DOHH2 (cell line): ENCODE results near the gene NDUFS3.

Experiments
- H3F3A ChIP-seq: fragments of 200-600 bp; sonication (generic), shearing (Covaris generic); 2 replicates; pipeline ENCODE4 v1.6.0; 2016; ENCODE audit warnings: antibody characterized with exemption, mild to moderate bottlenecking; ENCODE audit not compliant: control insufficient read depth, insufficient read depth
- H3K27ac ChIP-seq: fragments of 200-600 bp; sonication (generic); 2 replicates; pipeline ENCODE4 v1.5.1; 2014; ENCODE audit warnings: low read depth, mild to moderate bottlenecking, low read length, moderate library complexity
- H3K27me3 ChIP-seq: fragments of 200-600 bp; sonication (generic); 2 replicates; pipeline ENCODE4 v1.6.1; 2014; ENCODE audit warnings: mild to moderate bottlenecking, low read length, mixed read lengths; ENCODE audit not compliant: control insufficient read depth
- H3K36me3 ChIP-seq: fragments of 200-600 bp; sonication (generic); 2 replicates; pipeline ENCODE4 v1.6.1; 2014; ENCODE audit warnings: mild to moderate bottlenecking, low read length, moderate library complexity, mixed read lengths; ENCODE audit not compliant: control insufficient read depth
- H3K4me1 ChIP-seq: fragments of 200-600 bp; sonication (generic); 2 replicates; pipeline ENCODE4 v1.6.1; 2014; ENCODE audit warnings: mild to moderate bottlenecking, low read length, mixed read lengths; ENCODE audit not compliant: control insufficient read depth
- H3K4me2 ChIP-seq: fragments of 200-600 bp; sonication (generic); 2 replicates; pipeline ENCODE4 v1.6.0; 2014; ENCODE audit warnings: mild to moderate bottlenecking, low read length, moderate library complexity
- H3K4me3 ChIP-seq: fragments of 200-600 bp; sonication (generic); 2 replicates; pipeline ENCODE4 v1.5.1; 2014; ENCODE audit warnings: mild to moderate bottlenecking, low read length, mixed read lengths
- H3K79me2 ChIP-seq: fragments of 200-600 bp; sonication (generic); 2 replicates; pipeline ENCODE4 v1.6.1; 2014; ENCODE audit warnings: mild to moderate bottlenecking, low read length, mixed read lengths; ENCODE audit not compliant: control insufficient read depth
- H3K9me2 ChIP-seq: fragments of 200-600 bp; sonication (generic); replicated peaks from 2 replicates; pipeline ENCODE4 v1.6.1; 2014; ENCODE audit warnings: mild to moderate bottlenecking, low read length, mixed read lengths; ENCODE audit not compliant: control insufficient read depth
- H3K9me3 ChIP-seq: fragments of 200-600 bp; sonication (generic); 2 replicates; pipeline ENCODE4 v1.6.1; 2014; ENCODE audit warnings: antibody characterized with exemption, low read length, mixed read lengths; ENCODE audit not compliant: control insufficient read depth, insufficient read depth
- H4K20me1 ChIP-seq: fragments of 200-600 bp; sonication (generic); 2 replicates; pipeline ENCODE4 v1.6.0; 2014; ENCODE audit warnings: low read depth, mild to moderate bottlenecking, antibody characterized with exemption, low read length, moderate library complexity; ENCODE audit not compliant: control insufficient read depth, insufficient read depth
- EZH2phosphoT487 ChIP-seq: fragments of 200-600 bp; sonication (generic); IDR thresholded peaks from 2 replicates; pipeline ENCODE4 v1.6.1; 2017; ENCODE audit warnings: borderline replicate concordance, mild to moderate bottlenecking, antibody characterized with exemption, low read length, moderate library complexity, mixed read lengths
- TF ChIP-seq, protein P1 (sequence below): fragments of 200-600 bp; sonication (generic); IDR thresholded peaks from one replicate; pipeline ENCODE4 v1.5.1; 2014; ENCODE audit warnings: antibody characterized with exemption, mild to moderate bottlenecking, low read depth, low read length; ENCODE audit not compliant: poor library complexity, severe bottlenecking

The NDUFS3 gene

DNA sequence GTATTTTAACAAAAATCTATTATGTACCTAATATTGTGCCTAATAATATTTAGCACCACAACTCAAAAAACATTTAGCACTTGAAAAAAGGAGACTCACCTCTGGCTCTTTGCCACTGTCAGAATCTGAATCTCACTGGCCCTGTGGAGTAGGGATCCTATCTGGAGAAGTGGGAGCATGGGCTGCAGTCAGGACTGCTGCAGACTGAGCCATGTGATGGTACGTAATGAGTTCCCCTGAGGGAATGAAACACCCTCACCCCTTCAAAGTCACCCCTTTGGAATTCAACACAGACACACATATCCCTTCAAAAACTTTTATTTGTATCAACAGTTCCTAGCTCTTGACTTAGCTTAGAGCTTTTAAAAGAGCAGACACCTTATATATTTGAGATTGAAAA is 7.0 kb upstream of the NDUFS3 start:
- H3F3A ChIP-seq, result peaks cover 11% of the 10 kb centered on the region; the same call in 1 of the 2 replicates
- no peaks in the 10 kb centered on the region for H3K27me3 ChIP-seq
- no peak overlapping the region for H3K4me3 ChIP-seq
- TF ChIP-seq, protein P1, sequence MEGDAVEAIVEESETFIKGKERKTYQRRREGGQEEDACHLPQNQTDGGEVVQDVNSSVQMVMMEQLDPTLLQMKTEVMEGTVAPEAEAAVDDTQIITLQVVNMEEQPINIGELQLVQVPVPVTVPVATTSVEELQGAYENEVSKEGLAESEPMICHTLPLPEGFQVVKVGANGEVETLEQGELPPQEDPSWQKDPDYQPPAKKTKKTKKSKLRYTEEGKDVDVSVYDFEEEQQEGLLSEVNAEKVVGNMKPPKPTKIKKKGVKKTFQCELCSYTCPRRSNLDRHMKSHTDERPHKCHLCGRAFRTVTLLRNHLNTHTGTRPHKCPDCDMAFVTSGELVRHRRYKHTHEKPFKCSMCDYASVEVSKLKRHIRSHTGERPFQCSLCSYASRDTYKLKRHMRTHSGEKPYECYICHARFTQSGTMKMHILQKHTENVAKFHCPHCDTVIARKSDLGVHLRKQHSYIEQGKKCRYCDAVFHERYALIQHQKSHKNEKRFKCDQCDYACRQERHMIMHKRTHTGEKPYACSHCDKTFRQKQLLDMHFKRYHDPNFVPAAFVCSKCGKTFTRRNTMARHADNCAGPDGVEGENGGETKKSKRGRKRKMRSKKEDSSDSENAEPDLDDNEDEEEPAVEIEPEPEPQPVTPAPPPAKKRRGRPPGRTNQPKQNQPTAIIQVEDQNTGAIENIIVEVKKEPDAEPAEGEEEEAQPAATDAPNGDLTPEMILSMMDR, result no peak
- no peak for TF ChIP-seq EZH2phosphoT487
- H3K4me2 ChIP-seq, result no peak overlapping the region
- peaks cover 78% of the 10 kb centered on the region for H3K79me2 ChIP-seq
- H3K36me3 ChIP-seq, result peaks cover 72% of the 10 kb centered on the region
- no peaks in the 10 kb centered on the region for H3K9me2 ChIP-seq
- H3K27ac ChIP-seq, result no peak overlapping the region
- no peaks in the 10 kb centered on the region for H4K20me1 ChIP-seq
- no peaks in the 10 kb centered on the region for H3K9me3 ChIP-seq
- peaks cover 4% of the 10 kb centered on the region for H3K4me1 ChIP-seq

DNA sequence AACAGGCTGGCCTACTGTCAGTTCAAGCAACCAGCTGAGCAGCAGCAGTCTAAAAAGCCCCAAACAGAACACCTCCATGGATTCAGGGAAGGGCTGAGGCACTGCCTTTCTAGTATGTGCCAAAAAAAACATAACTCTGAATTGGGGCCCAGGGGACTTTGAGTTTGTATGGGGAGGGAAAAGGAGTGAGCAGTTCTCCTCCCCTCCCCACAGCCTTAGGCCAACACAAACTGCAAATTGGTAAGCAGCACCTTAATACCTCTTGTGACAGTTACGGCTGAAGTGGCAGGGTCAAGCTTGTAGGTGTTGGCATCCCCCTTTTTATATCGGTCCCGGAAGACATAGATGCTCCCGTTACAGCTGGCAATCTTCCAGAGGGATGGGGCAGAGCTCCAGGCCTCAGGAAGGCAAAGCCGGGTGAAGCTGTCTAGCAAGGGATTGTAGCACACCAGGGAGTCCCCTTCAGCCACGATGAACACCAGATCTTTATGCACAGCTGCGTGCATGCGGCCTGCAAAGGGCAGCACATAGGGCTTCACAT is 6.1 kb upstream of the NDUFS3 start:
- Histone ChIP-seq H3K27ac (no peak overlapping the region), H3K4me3 (no peak overlapping the region), H3K79me2 (peaks cover 78% of the 10 kb centered on the region), H4K20me1 (no peaks in the 10 kb centered on the region), H3K27me3 (no peaks in the 10 kb centered on the region), H3K9me2 (no peaks in the 10 kb centered on the region), H3K36me3 (peaks cover 78% of the 10 kb centered on the region), H3F3A (peaks cover 11% of the 10 kb centered on the region; the same call in 1 of the 2 replicates), H3K4me1 (peaks cover 9% of the 10 kb centered on the region), H3K4me2 (no peak overlapping the region), H3K9me3 (no peaks in the 10 kb centered on the region)
- TF ChIP-seq EZH2phosphoT487, result no peak
- TF ChIP-seq, protein P1, result no peak

DNA sequence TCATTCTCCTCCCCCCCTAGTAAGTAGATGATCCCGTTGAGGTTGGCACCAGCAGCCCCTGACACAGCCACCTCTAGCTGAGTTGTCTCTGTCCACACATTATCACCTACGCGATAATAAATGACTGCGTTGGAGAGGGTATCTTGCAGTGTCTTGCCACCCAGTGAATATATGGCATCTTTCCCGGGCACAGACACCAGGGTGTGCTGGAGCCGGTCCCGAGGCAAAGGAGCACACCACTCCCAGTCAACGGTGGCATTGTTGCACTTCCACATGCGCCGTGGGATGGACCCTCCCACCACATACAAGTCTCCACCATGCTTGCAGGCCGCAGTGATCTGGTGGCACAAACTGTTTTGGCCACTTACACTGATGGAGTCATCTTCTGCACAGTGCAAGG is 5.6 kb upstream of the NDUFS3 start:
- H3K27me3 ChIP-seq, result no peaks in the 10 kb centered on the region
- peaks cover 11% of the 10 kb centered on the region; the same call in 1 of the 2 replicates for H3F3A ChIP-seq
- H3K36me3 ChIP-seq, result peaks cover 80% of the 10 kb centered on the region
- H3K4me3 ChIP-seq, result no peak overlapping the region
- H3K79me2 ChIP-seq, result peaks cover 79% of the 10 kb centered on the region
- no peak overlapping the region for H3K27ac ChIP-seq
- no peaks in the 10 kb centered on the region for H3K9me3 ChIP-seq
- no peaks in the 10 kb centered on the region for H3K9me2 ChIP-seq
- H3K4me2 ChIP-seq, result no peak overlapping the region
- H3K4me1 ChIP-seq, result peaks cover 13% of the 10 kb centered on the region
- TF ChIP-seq EZH2phosphoT487, result no peak
- TF ChIP-seq, protein P1, result no peak
- H4K20me1 ChIP-seq, result no peaks in the 10 kb centered on the region
